Loucy (cell line): ENCODE results near the gene SYP.

Experiments
- H2AFZ ChIP-seq: fragments of 200-600 bp; sonication (generic); 2 replicates; pipeline ENCODE4 v1.6.0; 2016; ENCODE audit warnings: antibody characterized with exemption, mild to moderate bottlenecking, low read length, moderate library complexity
- H3F3A ChIP-seq: fragments of 200-600 bp; 2 replicates; pipeline ENCODE4 v1.6.0; 2016; ENCODE audit warnings: antibody characterized with exemption, low read depth, mild to moderate bottlenecking
- H3K27me3 ChIP-seq: fragments of 200-600 bp; sonication (generic); 2 replicates; pipeline ENCODE4 v1.6.1; 2014; ENCODE audit warnings: low read length, mild to moderate bottlenecking; ENCODE audit not compliant: insufficient read depth, poor library complexity, severe bottlenecking
- H3K36me3 ChIP-seq: fragments of 200-600 bp; sonication (generic); 2 replicates; pipeline ENCODE4 v1.6.1; 2016; ENCODE audit warnings: low read length; ENCODE audit not compliant: insufficient read depth
- H3K4me1 ChIP-seq: fragments of 200-600 bp; sonication (generic); 2 replicates; pipeline ENCODE4 v1.5.1; 2014; ENCODE audit warnings: low read length, mild to moderate bottlenecking; ENCODE audit not compliant: insufficient read depth, poor library complexity, severe bottlenecking
- H3K4me2 ChIP-seq: fragments of 200-600 bp; sonication (generic); 2 replicates; pipeline ENCODE4 v1.6.0; 2014; ENCODE audit warnings: antibody characterized with exemption, low read length, low read depth, mild to moderate bottlenecking; ENCODE audit not compliant: poor library complexity, severe bottlenecking
- H3K4me3 ChIP-seq: fragments of 200-600 bp; sonication (generic); 2 replicates; pipeline ENCODE4 v1.5.1; 2014; ENCODE audit warnings: low read length, mild to moderate bottlenecking, mixed read lengths; ENCODE audit not compliant: poor library complexity, severe bottlenecking
- H3K79me2 ChIP-seq: fragments of 200-600 bp; sonication (generic); 2 replicates; pipeline ENCODE4 v1.6.1; 2014; ENCODE audit warnings: low read length; ENCODE audit not compliant: insufficient read depth
- H3K9ac ChIP-seq: fragments of 200-600 bp; sonication (generic); 2 replicates; pipeline ENCODE4 v1.6.0; 2014; ENCODE audit warnings: mild to moderate bottlenecking, low read depth, low read length, moderate library complexity; ENCODE audit not compliant: poor library complexity, severe bottlenecking
- H3K9me2 ChIP-seq: fragments of 200-600 bp; sonication (generic); replicated peaks from 2 replicates; pipeline ENCODE4 v1.6.1; 2016; ENCODE audit warnings: low read depth, low read length, mixed read lengths
- H3K9me3 ChIP-seq: fragments of 200-600 bp; sonication (generic); 2 replicates; pipeline ENCODE4 v1.6.1; 2014; ENCODE audit warnings: mild to moderate bottlenecking, antibody characterized with exemption, low read length, low read depth; ENCODE audit not compliant: insufficient read depth
- H4K20me1 ChIP-seq: fragments of 200-600 bp; sonication (generic); 2 replicates; pipeline ENCODE4 v1.6.0; 2014; ENCODE audit warnings: antibody characterized with exemption, low read length, mild to moderate bottlenecking; ENCODE audit not compliant: insufficient read depth, poor library complexity, severe bottlenecking
- EZH2phosphoT487 ChIP-seq: fragments of 200-600 bp; IDR thresholded peaks from 2 replicates; pipeline ENCODE4 v1.6.1; 2018; ENCODE audit warnings: antibody characterized with exemption, mild to moderate bottlenecking, moderate library complexity, borderline replicate concordance
- TF ChIP-seq, protein P1 (sequence below): fragments of 200-600 bp; sonication (generic); conservative IDR thresholded peaks from 2 replicates; pipeline ENCODE4 v1.5.1; 2014; ENCODE audit warnings: mild to moderate bottlenecking, antibody characterized with exemption, low read length

SYP gene

DNA sequence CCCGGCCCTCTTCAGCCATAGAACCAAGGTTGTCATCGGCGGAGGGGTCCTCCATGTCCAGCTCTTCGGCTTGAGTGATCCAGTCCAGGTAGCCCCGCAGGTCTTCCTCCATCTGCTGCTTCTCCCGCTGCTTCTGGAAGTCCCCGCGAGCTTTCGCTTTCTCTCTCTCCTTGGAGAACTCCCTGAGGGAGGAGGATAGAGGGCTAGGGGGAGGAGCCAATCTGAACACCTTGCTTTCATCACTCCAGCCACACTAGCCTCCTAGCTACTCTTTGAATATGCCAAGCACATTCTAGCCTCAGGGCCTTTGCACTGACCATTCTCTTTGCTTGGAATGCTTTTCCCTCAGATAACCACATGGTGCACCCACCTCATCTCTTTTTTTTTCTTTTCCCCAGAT lies 27.0 kb upstream of the SYP start:
- Histone ChIP-seq H3K9ac (no peak overlapping the region), H3K36me3 (no peaks in the 10 kb centered on the region), H3K79me2 (no peaks in the 10 kb centered on the region), H3K4me2 (no peak overlapping the region), H4K20me1 (no peaks in the 10 kb centered on the region), H3K4me1 (no peaks in the 10 kb centered on the region), H3K9me2 (no peaks in the 10 kb centered on the region), H2AFZ (no peak overlapping the region), H3F3A (no peaks in the 10 kb centered on the region), H3K27me3 (no peaks in the 10 kb centered on the region), H3K9me3 (no peaks in the 10 kb centered on the region), H3K4me3 (no peak overlapping the region)
- TF ChIP-seq, protein P1, sequence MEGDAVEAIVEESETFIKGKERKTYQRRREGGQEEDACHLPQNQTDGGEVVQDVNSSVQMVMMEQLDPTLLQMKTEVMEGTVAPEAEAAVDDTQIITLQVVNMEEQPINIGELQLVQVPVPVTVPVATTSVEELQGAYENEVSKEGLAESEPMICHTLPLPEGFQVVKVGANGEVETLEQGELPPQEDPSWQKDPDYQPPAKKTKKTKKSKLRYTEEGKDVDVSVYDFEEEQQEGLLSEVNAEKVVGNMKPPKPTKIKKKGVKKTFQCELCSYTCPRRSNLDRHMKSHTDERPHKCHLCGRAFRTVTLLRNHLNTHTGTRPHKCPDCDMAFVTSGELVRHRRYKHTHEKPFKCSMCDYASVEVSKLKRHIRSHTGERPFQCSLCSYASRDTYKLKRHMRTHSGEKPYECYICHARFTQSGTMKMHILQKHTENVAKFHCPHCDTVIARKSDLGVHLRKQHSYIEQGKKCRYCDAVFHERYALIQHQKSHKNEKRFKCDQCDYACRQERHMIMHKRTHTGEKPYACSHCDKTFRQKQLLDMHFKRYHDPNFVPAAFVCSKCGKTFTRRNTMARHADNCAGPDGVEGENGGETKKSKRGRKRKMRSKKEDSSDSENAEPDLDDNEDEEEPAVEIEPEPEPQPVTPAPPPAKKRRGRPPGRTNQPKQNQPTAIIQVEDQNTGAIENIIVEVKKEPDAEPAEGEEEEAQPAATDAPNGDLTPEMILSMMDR = no peak
- no peak for TF ChIP-seq EZH2phosphoT487

DNA sequence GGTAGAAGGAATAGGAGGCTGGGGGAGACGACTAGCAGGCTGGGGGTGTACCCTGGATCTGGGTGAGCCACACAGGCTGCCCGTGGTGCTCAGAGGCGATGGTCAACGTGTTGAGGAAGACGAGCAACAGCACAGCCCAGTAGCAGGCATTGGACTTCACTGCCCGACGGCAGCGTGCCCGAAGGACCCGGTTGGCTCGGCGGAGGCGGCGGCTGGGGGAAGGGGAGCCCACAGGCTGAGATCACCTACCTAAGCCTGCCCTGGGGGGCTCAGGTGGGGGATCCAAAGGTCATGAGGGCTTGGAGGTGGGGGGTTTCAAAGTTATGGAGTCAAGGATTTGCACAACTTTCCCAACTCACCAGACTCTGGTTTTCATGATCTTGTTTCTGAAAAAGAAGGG lies 25.9 kb upstream of the SYP start:
- Histone ChIP-seq H3F3A (no peaks in the 10 kb centered on the region), H3K9me2 (no peaks in the 10 kb centered on the region), H3K36me3 (no peaks in the 10 kb centered on the region), H2AFZ (no peak overlapping the region), H4K20me1 (no peaks in the 10 kb centered on the region), H3K4me3 (no peak overlapping the region), H3K79me2 (no peaks in the 10 kb centered on the region), H3K4me1 (no peaks in the 10 kb centered on the region), H3K9ac (no peak overlapping the region), H3K9me3 (no peaks in the 10 kb centered on the region), H3K27me3 (no peaks in the 10 kb centered on the region), H3K4me2 (no peak overlapping the region)
- TF ChIP-seq, protein P1 = no peak
- TF ChIP-seq EZH2phosphoT487 = no peak

DNA sequence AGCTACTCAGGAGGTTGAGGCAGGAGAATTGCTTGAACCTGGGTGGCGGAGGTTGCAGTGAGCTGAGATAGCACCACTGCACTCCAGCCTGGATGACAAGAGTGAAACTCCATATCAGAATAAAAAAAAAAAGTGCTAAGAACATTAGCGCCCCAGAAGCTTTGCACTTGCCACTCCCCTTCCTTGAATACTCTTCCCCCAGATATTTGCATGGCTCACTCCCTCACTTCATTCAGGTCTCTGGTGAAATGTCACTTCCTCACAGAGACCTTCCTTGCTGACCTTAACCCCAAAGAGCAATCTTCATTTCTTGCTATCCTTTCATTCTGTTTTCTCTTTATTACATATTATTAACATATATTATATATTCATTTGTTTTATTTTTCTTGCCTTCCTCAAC lies 21.9 kb upstream of the SYP start:
- H3K4me3 ChIP-seq = no peak overlapping the region
- no peaks in the 10 kb centered on the region for H3K9me3 ChIP-seq
- no peak overlapping the region for H2AFZ ChIP-seq
- no peak overlapping the region for H3K4me2 ChIP-seq
- H3K9me2 ChIP-seq = no peaks in the 10 kb centered on the region
- H3K27me3 ChIP-seq = no peaks in the 10 kb centered on the region
- H3K79me2 ChIP-seq = no peaks in the 10 kb centered on the region
- no peaks in the 10 kb centered on the region for H3F3A ChIP-seq
- no peak for TF ChIP-seq EZH2phosphoT487
- TF ChIP-seq, protein P1 = no peak
- no peaks in the 10 kb centered on the region for H3K4me1 ChIP-seq
- H3K9ac ChIP-seq = no peak overlapping the region
- H3K36me3 ChIP-seq = no peaks in the 10 kb centered on the region
- H4K20me1 ChIP-seq = no peaks in the 10 kb centered on the region
